HCT116 (cell line): ENCODE measurements around the gene TBR1.

Experiments
- YY1 ChIP-seq: IDR thresholded peaks from 2 replicates; pipeline ENCODE4 v1.6.1; 2011; ENCODE audit warnings: low read length, low read depth, moderate library complexity, mild to moderate bottlenecking; ENCODE audit not compliant: insufficient replicate concordance; ENCODE audit errors: extremely low read depth
- ZNF274 ChIP-seq: fragments of 200-500 bp; sonication (Bioruptor generic); IDR thresholded peaks from 2 replicates; pipeline ENCODE4 v1.6.1; 2014; ENCODE audit warnings: mild to moderate bottlenecking, low read depth, low read length, inconsistent platforms
- TF ChIP-seq, protein P1 (sequence below): IDR thresholded peaks from 2 replicates; pipeline ENCODE4 v1.6.1; 2012; ENCODE audit warnings: low read depth
- TF ChIP-seq, protein P2 (sequence below), 3 experiments: fragments of 200-600 bp in 1 of 3; sonication (generic) in 1 of 3; IDR thresholded peaks in 2 of 3; conservative IDR thresholded peaks in 1 of 3; 2 replicates each; pipeline ENCODE4 v1.5.1; 2012 to 2017; ENCODE audit warnings: low read depth in 2 of 3, low read length in 2 of 3, antibody characterized with exemption in 1 of 3, borderline replicate concordance in 1 of 3, control low read depth in 1 of 3, mild to moderate bottlenecking in 1 of 3, mixed read lengths in 1 of 3, mixed run types in 1 of 3, moderate library complexity in 1 of 3; ENCODE audit not compliant: insufficient read depth in 1 of 3

- TF ChIP-seq, protein P1, sequence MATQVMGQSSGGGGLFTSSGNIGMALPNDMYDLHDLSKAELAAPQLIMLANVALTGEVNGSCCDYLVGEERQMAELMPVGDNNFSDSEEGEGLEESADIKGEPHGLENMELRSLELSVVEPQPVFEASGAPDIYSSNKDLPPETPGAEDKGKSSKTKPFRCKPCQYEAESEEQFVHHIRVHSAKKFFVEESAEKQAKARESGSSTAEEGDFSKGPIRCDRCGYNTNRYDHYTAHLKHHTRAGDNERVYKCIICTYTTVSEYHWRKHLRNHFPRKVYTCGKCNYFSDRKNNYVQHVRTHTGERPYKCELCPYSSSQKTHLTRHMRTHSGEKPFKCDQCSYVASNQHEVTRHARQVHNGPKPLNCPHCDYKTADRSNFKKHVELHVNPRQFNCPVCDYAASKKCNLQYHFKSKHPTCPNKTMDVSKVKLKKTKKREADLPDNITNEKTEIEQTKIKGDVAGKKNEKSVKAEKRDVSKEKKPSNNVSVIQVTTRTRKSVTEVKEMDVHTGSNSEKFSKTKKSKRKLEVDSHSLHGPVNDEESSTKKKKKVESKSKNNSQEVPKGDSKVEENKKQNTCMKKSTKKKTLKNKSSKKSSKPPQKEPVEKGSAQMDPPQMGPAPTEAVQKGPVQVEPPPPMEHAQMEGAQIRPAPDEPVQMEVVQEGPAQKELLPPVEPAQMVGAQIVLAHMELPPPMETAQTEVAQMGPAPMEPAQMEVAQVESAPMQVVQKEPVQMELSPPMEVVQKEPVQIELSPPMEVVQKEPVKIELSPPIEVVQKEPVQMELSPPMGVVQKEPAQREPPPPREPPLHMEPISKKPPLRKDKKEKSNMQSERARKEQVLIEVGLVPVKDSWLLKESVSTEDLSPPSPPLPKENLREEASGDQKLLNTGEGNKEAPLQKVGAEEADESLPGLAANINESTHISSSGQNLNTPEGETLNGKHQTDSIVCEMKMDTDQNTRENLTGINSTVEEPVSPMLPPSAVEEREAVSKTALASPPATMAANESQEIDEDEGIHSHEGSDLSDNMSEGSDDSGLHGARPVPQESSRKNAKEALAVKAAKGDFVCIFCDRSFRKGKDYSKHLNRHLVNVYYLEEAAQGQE, result no peak
- TF ChIP-seq, protein P2, sequence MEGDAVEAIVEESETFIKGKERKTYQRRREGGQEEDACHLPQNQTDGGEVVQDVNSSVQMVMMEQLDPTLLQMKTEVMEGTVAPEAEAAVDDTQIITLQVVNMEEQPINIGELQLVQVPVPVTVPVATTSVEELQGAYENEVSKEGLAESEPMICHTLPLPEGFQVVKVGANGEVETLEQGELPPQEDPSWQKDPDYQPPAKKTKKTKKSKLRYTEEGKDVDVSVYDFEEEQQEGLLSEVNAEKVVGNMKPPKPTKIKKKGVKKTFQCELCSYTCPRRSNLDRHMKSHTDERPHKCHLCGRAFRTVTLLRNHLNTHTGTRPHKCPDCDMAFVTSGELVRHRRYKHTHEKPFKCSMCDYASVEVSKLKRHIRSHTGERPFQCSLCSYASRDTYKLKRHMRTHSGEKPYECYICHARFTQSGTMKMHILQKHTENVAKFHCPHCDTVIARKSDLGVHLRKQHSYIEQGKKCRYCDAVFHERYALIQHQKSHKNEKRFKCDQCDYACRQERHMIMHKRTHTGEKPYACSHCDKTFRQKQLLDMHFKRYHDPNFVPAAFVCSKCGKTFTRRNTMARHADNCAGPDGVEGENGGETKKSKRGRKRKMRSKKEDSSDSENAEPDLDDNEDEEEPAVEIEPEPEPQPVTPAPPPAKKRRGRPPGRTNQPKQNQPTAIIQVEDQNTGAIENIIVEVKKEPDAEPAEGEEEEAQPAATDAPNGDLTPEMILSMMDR (IDR thresholded peaks at IDR 0.05 in 2 of 3, conservative IDR thresholded peaks at IDR 0.05 in 1 of 3; ENCODE audit: borderline replicate concordance in 1 of 3, insufficient read depth in 1 of 3, low read depth in 2 of 3, low read length in 2 of 3), result no peak
- no peak for TF ChIP-seq ZNF274
- no peak for TF ChIP-seq YY1
Observed at GRCh38 chr2:161367675-161368074, 48.4 kb upstream of the TBR1 start.
